IPS-20b (cell line): ENCODE data around the gene TMEM151A.
"Not testable (repeated sequence)": the region's sequence is repeated elsewhere in the genome, so short reads cannot be mapped to it uniquely, and the experiment has no call there.

ENCODE experiments used
- H3K27ac ChIP-seq: one replicate; pipeline ENCODE4 v1.5.1; 2013; ENCODE audit warnings: low read length
- H3K27me3 ChIP-seq: 2 replicates; pipeline ENCODE4 v1.6.1; 2013; ENCODE audit warnings: mild to moderate bottlenecking, low read length, inconsistent platforms; ENCODE audit not compliant: insufficient read depth
- H3K36me3 ChIP-seq: 2 replicates; pipeline ENCODE4 v1.6.1; 2013; ENCODE audit warnings: low read depth, mild to moderate bottlenecking, inconsistent platforms, low read length, moderate library complexity; ENCODE audit not compliant: insufficient read depth
- H3K4me1 ChIP-seq: 2 replicates; pipeline ENCODE4 v1.6.1; 2013; ENCODE audit warnings: mild to moderate bottlenecking, control low read depth, inconsistent platforms, low read length, moderate library complexity; ENCODE audit not compliant: insufficient read depth
- H3K4me3 ChIP-seq: 2 replicates; pipeline ENCODE4 v1.5.1; 2013; ENCODE audit warnings: mild to moderate bottlenecking, low read length, inconsistent platforms
- H3K9ac ChIP-seq: 2 replicates; pipeline ENCODE4 v1.6.1; 2013; ENCODE audit warnings: low read depth, mild to moderate bottlenecking, inconsistent platforms, low read length, moderate library complexity
- H3K9me3 ChIP-seq: 2 replicates; pipeline ENCODE4 v1.6.1; 2013; ENCODE audit warnings: mild to moderate bottlenecking, low read depth, low read length, inconsistent platforms; ENCODE audit not compliant: insufficient read depth

Gene TMEM151A

DNA sequence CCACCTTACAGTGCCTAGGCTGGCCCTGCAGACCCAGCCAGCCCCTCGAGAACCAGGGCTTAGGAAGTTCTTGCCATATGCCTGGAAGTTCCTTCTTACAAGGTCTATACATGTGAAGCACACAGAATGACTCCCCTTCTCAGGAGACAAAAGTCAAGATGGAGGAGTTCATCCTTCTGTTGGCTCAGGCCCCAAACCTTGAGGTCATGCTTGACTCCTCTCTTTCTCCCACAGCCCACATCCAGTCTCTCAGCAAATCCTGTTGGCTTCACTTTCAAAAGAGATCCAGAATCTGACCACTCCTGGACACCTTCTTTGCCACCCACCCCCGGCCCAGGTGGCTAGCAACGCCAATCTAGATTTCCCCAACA is 26.9 kb downstream of the TMEM151A start:
- peak overlapping the region; percentile 55; the same call in 1 of the 2 replicates for H3K9ac ChIP-seq
- H3K36me3 ChIP-seq: no peaks in the 10 kb centered on the region
- peaks cover 14% of the 10 kb centered on the region for H3K27me3 ChIP-seq
- peak overlapping the region; percentile 34 for H3K27ac ChIP-seq
- H3K4me1 ChIP-seq: peaks cover 19% of the 10 kb centered on the region
- no peaks in the 10 kb centered on the region for H3K9me3 ChIP-seq
- H3K4me3 ChIP-seq: no peak overlapping the region

DNA sequence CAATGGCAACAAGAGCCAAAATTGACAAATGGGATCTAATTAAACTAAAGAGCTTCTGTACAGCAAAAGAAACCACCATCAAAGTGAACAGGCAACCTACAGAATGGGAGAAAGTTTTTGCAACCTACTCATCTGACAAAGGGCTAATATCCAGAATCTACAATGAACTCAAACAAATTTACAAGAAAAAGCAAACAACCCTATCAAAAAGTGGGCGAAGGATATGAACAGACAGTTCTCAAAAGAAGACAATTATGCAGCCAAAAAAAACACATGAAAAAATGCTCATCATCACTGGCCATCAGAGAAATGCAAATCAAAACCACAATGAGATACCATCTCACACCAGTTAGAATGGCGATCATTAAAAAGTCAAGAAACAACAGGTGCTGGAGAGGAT is 28.6 kb downstream of the TMEM151A start:
- Histone ChIP-seq H3K4me1 (peaks cover 14% of the 10 kb centered on the region), H3K27me3 (peaks cover 14% of the 10 kb centered on the region)

DNA sequence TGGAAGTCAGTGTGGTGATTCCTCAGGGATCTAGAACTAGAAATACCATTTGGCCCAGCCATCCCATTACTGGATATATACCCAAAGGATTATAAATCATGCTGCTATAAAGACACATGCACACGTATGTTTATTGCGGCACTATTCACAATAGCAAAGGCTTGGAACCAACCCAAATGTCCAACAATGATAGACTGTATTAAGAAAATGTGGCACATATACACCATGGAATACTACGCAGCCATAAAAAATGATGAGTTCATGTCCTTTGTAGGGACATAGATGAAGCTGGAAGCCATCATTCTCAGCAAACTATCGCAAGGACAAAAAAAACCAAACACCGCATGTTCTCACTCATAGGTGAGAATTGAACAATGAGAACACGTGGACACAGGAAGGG is 29.1 kb downstream of the TMEM151A start:
- not testable (repeated sequence) for H3K27me3 ChIP-seq, H3K9ac ChIP-seq, H3K36me3 ChIP-seq, H3K4me3 ChIP-seq, H3K9me3 ChIP-seq, H3K27ac ChIP-seq
- peaks cover 14% of the 10 kb centered on the region for H3K4me1 ChIP-seq

More for the DNA sequence above, 28.6 kb downstream of the TMEM151A start:
- not testable (repeated sequence) for H3K27ac ChIP-seq, H3K9me3 ChIP-seq, H3K9ac ChIP-seq, H3K36me3 ChIP-seq, H3K4me3 ChIP-seq

DNA sequence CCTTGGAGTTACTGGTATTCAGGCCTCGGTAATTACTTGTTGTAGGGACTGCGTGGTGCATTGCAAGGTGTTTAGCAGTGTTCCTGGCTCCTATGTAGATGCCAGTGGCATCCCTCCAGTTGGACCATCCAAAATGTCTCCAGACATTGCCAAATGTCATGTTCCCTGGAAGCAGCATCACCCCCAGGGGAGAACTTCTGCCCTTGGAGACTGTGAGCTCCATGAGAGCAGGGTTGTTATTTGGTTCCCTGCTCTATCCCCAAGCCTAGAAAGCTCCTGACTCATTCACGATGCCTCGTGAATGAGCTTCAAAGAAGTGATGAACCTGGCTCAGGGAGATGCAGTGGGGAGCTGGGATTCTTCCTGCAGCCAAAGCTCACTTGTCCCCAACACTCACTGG is 29.9 kb downstream of the TMEM151A start:
- peaks cover 14% of the 10 kb centered on the region for H3K4me1 ChIP-seq
- no peak overlapping the region for H3K27ac ChIP-seq

DNA sequence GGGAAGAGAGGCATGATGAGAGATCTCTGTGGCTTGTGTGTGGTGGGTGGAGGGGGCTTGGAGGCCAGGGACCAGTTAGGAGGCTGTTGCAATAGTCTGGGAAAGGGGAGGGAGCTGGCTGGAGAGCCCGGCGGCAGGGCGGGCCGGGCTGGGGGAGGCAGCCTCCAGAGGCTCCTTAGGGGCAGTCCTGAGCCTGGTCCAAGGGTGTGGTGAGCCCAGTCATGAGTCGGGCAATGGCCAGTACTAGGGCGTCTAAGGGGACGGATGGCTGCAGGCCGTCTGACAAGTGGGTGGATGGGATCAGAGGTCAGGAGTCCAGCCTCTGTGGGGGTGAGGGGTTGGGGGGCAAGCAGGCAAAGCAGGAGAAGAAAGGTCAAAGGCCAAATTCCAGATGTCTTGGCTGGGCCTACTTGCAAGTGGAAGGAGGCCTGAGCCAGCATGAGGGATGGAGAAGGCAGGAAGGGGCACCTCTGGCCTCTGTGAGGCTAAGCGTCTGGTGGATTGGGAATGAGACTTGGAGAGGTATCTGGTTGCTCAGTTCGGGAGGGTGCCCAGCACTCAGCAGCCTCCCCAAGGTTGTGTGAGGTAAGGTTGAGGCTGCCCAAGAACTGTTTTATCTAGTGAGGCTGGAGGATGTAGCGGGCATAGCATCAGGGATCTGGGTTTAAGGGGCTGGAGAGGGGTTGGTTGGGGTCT is 31.2 kb downstream of the TMEM151A start:
- peaks cover 7% of the 10 kb centered on the region for H3K4me1 ChIP-seq
- H3K9ac ChIP-seq: no peak overlapping the region
- H3K27me3 ChIP-seq: peaks cover 8% of the 10 kb centered on the region
- H3K27ac ChIP-seq: no peak overlapping the region
- no peaks in the 10 kb centered on the region for H3K36me3 ChIP-seq
- no peak overlapping the region for H3K4me3 ChIP-seq
- no peaks in the 10 kb centered on the region for H3K9me3 ChIP-seq

More for the DNA sequence above, 29.9 kb downstream of the TMEM151A start:
- Histone ChIP-seq H3K27me3 (0 out of 2 replicates have a peak, but pooled peaks cover 1% of the 10 kb centered on the region), H3K9me3 (no peaks in the 10 kb centered on the region), H3K36me3 (no peaks in the 10 kb centered on the region), H3K9ac (no peak overlapping the region), H3K4me3 (no peak overlapping the region)

DNA sequence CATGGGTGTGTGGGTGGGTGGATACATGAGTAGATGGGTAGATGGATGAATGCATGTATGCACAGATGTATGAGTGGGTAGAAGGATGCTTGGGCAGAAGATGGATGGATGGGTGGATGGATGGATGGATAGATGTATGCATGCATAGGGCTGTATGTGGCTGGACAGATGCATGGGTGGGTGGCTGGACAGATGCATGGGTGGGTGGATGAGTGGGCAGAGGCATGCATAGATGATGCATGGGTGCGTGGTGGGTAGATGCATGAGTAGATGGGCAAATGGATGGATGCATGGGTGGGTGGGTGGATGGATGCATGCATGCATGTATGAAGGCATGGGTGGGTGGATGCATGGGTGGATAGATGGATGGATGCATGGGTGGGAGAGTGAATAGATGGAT is 32.0 kb downstream of the TMEM151A start:
- Histone ChIP-seq H3K36me3 (no peaks in the 10 kb centered on the region), H3K9me3 (no peaks in the 10 kb centered on the region), H3K27ac (no peak overlapping the region), H3K27me3 (peaks cover 11% of the 10 kb centered on the region), H3K4me3 (no peak overlapping the region), H3K4me1 (peaks cover 3% of the 10 kb centered on the region; the same call in 1 of the 2 replicates), H3K9ac (no peak overlapping the region)

DNA sequence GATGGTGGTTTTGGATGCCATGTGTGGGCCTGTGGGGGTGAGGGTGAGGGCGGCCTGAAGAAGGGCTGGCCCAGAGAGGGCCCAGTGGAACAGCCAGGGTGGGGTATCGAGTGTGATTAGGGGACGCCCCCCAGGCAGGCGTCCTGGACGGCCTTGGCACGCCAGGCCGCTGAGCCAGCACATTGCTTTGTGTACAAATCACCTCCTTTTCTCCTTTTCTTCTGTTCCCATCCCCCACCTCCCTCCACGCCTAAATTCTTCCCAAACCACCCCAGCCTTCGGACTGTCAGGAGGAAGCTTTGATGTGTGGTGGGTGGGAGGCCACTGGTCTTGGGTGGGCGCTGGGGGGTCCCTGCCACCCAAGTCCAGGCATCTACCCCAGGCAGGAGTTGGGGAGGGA is 33.0 kb downstream of the TMEM151A start:
- Histone ChIP-seq H3K9me3 (no peaks in the 10 kb centered on the region), H3K9ac (no peak overlapping the region), H3K27ac (no peak overlapping the region), H3K36me3 (no peaks in the 10 kb centered on the region), H3K27me3 (peaks cover 11% of the 10 kb centered on the region), H3K4me1 (peaks cover 4% of the 10 kb centered on the region; the same call in 1 of the 2 replicates), H3K4me3 (no peak overlapping the region)

DNA sequence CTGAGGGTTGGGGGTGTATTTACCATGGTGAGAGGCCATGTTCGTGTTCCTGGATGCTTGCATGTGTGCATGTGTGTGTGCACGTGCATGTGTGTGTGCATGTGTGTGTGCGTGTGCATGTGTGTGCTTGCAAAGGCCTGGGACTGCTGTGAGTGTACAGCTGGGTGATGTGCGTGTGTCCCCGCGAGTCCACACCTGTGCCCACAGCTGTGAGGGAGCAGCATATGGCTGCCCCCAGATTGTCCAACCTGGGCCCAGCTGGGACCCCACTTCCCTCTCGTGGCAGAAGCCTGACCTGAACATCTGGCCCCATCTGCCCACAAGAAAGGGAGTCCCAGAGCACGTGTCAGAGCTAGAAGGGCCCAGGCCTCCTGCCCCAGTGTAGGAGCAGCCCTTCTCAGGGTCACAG is 33.6 kb downstream of the TMEM151A start:
- no peak overlapping the region for H3K4me3 ChIP-seq
- no peaks in the 10 kb centered on the region for H3K9me3 ChIP-seq
- H3K9ac ChIP-seq: no peak overlapping the region
- peaks cover 11% of the 10 kb centered on the region for H3K27me3 ChIP-seq
- H3K4me1 ChIP-seq: peaks cover 4% of the 10 kb centered on the region; the same call in 1 of the 2 replicates
- no peaks in the 10 kb centered on the region for H3K36me3 ChIP-seq
- H3K27ac ChIP-seq: no peak overlapping the region

DNA sequence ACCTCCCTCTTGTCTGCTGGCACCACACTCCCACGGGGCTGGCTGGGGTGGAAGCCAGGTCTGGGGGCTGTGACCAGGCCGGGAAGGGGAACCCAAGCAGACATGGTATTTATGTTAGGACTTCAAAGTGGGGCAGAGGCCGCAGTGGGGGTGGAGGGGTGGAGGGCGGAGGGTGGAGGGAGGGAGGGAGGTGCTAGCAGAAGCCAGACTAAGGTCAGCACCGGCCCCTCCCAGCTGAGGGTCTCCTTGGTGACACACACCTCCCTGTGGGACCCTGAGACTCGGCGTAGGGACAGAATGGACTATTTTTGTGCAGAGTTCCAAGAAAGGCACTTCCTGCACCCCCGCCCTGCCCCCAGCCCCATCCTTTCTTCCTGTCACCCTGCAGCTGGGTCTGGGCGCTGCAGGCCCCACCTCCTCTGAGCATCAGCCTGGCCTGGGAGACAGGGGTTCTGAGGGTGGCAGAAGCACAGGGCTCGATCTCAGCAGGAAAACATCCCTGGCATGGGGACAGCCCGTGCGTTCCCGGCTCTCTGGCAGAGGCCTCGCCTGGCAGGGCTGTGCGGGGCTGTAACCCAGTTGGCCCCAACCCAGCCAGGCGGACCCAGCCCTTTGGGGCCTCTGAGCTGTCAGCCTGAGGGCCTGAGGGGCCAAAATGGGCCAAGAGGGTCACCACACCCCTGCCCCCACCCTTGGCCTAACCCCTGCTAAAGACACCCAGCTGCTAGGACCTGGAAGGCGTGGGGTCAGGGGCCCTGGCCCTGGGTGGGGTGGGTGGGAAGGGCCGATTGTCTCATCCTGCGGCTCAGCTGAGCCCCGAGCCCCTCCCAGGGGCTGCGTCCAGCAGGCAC is 34.8 kb downstream of the TMEM151A start:
- Histone ChIP-seq H3K27me3 (peaks cover 11% of the 10 kb centered on the region), H3K36me3 (no peaks in the 10 kb centered on the region), H3K4me1 (peaks cover 4% of the 10 kb centered on the region; the same call in 1 of the 2 replicates), H3K9ac (no peak overlapping the region), H3K4me3 (no peak overlapping the region), H3K9me3 (no peaks in the 10 kb centered on the region), H3K27ac (no peak overlapping the region)

DNA sequence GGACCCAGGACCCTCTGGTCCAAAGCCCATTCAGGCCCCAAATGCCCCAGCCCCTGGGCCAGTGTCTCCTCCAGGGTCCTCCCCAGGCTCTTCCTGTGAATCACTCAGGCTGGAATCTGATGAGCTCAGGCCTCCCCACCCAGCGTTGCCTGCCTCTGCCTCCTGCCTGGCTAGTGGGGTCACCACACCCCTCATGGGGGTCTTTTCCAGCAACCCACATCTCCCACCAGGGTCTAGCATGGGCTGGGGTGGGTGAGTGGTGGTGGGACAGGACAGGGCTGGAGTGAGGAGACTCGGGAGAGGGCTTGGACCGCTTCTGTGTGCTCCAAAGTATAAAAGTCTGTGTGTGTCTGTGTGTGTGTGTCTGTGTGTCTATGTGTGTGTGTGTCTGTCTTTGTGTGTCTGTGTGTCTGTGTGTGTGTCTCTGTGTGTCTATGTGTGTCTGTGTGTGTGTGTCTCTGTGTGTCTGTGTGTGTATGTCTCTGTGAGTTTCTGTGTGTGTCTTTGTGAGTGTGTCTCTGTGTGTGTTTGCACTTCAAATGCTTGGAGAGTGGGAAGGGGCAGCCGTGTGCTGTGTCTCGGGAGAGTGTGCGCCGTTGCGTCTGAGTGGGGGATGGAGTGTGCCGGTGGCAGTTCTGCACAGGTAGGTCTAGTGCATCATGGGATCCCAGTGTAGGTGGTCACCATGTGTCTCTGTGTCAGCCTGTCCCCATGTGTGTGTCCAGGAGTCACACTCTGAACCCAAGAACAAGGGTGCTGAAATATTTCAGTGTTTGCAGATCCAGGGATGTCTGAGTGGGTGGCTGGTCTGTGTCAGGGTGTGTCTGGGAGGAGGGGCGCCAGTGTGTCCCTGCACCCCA is 35.7 kb downstream of the TMEM151A start:
- no peak overlapping the region for H3K9ac ChIP-seq
- peaks cover 11% of the 10 kb centered on the region for H3K27me3 ChIP-seq
- no peak overlapping the region for H3K4me3 ChIP-seq
- no peaks in the 10 kb centered on the region for H3K9me3 ChIP-seq
- H3K36me3 ChIP-seq: no peaks in the 10 kb centered on the region
- no peak overlapping the region for H3K27ac ChIP-seq
- peaks cover 4% of the 10 kb centered on the region; the same call in 1 of the 2 replicates for H3K4me1 ChIP-seq

DNA sequence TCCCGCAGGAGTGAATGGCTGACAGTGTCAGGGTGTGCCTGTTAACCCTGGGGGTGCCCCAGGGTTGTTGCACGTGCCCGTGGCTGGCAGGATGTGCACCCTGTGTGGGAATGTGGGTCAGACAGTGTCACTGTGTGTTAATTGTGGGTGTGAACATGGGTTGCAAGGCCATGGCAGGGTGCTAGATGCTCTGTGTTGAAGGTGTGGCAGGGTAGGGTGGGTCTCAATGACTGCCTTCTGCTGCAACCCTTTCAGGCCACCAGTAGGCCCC is 36.3 kb downstream of the TMEM151A start:
- Histone ChIP-seq H3K9ac (no peak overlapping the region), H3K9me3 (no peaks in the 10 kb centered on the region), H3K36me3 (no peaks in the 10 kb centered on the region), H3K27ac (no peak overlapping the region), H3K4me3 (no peak overlapping the region), H3K4me1 (peaks cover 4% of the 10 kb centered on the region; the same call in 1 of the 2 replicates), H3K27me3 (peaks cover 11% of the 10 kb centered on the region)
